Breast epithelium (tissue), 4 donors: ENCODE data around the gene MYCN. TPM values are rescaled to one million over a fixed set of nuclear protein-coding genes. Genes with fewer than 3 reads are reported as not detected.

ENCODE experiments used
- DNase-seq, 2 donors: peaks; one replicate each; pipeline ENCODE4 v3.0.0-alpha.2; 2019; ENCODE audit warnings: low spot score in 2 of 2
- H3K27ac ChIP-seq, 2 donors: fragments of 200-600 bp; sonication (generic) in 1 of 2; one replicate each; pipeline ENCODE4 v1.5.1; 2016 to 2019; ENCODE audit warnings: mild to moderate bottlenecking in 1 of 2
- H3K27me3 ChIP-seq, 2 donors: fragments of 200-600 bp; sonication (generic) in 1 of 2; one replicate each; pipeline versions ENCODE4 v1.5.1 to v1.6.0; 2017 to 2019; ENCODE audit warnings: control low read depth in 1 of 2, mild to moderate bottlenecking in 1 of 2
- H3K36me3 ChIP-seq: fragments of 200-600 bp; one replicate; pipeline ENCODE4 v1.5.1; 2019
- H3K4me1 ChIP-seq, 2 donors: fragments of 200-600 bp; sonication (generic); one replicate each; pipeline ENCODE4 v1.5.1; 2016 to 2019; ENCODE audit warnings: control low read depth in 1 of 2
- H3K4me3 ChIP-seq, 3 donors: fragments of 200-600 bp; sonication (generic); 1 replicate in 2 of 3; 2 replicates in 1 of 3; pipeline ENCODE4 v1.5.1; 2016 to 2019; ENCODE audit warnings: mild to moderate bottlenecking in 3 of 3, moderate library complexity in 2 of 3
- H3K9me3 ChIP-seq, 2 donors: fragments of 200-600 bp; sonication (generic) in 1 of 2; one replicate each; pipeline ENCODE4 v1.5.1; 2016 to 2019; ENCODE audit warnings: control low read depth in 1 of 2
- CTCF ChIP-seq, 3 donors: fragments of 450-650 bp; IDR thresholded peaks; one replicate each; pipeline ENCODE4 v1.5.1; 2016 to 2017; ENCODE audit warnings: antibody characterized with exemption in 3 of 3, mild to moderate bottlenecking in 3 of 3, moderate library complexity in 3 of 3
- POLR2A ChIP-seq: fragments of 450-650 bp; IDR thresholded peaks from one replicate; pipeline ENCODE4 v1.6.1; 2016; ENCODE audit warnings: antibody characterized with exemption, mild to moderate bottlenecking, moderate library complexity
- POLR2AphosphoS5 ChIP-seq, 3 donors: sonication (generic); formaldehyde crosslinking; IDR thresholded peaks; one replicate each; pipeline ENCODE4 v1.6.1; 2017; ENCODE audit warnings: antibody characterized with exemption in 3 of 3
- intact Hi-C: fragments of 100-400 bp; cut with DNase I; formaldehyde crosslinking; loops from one replicate; pipeline ENCODE4 v1.15.1; 2023; ENCODE audit warnings: low total_unique reads
- total RNA-seq, 3 donors: library from RNA; depleted of rRNA; stranded (reverse); fragments of >200 nt; gene quantifications; one replicate each; pipeline ENCODE4 v1.1.0, GENCODE V29; 2016

Gene MYCN
- total RNA-seq, 3 donors from 2014 or later: 0.32 to 0.98 (median 0.59) TPM

GRCh38 chr2:15993666-15994065 lies 53.3 kb downstream of the MYCN start:
- no peaks in the 10 kb centered on the region for H3K4me1 ChIP-seq
- H3K36me3 ChIP-seq: no peaks in the 10 kb centered on the region
- no peaks in the 10 kb centered on the region for H3K27me3 ChIP-seq
- H3K9me3 ChIP-seq: no peaks in the 10 kb centered on the region
- DNase-seq: no peak
- no peak overlapping the region for H3K27ac ChIP-seq
- H3K4me3 ChIP-seq: no peak overlapping the region
- TF ChIP-seq POLR2A (no peak), CTCF (IDR thresholded peaks at IDR 0.05) (no peak), POLR2AphosphoS5 (IDR thresholded peaks at IDR 0.05) (no peak)
- intact Hi-C loops: loop anchor here (1.0 kb wide), 1 partner anchor 22 kb away; no protein-coding TSS in a partner anchor

- TF ChIP-seq POLR2A (no peak), POLR2AphosphoS5 (IDR thresholded peaks at IDR 0.05) (no peak), CTCF (IDR thresholded peaks at IDR 0.05) (no peak)
These were observed 55.3 kb downstream of the MYCN start for GRCh38 chr2:15995603-15996002.

More at GRCh38 chr2:15995603-15996002, 55.3 kb downstream of the MYCN start:
- DNase-seq: no peak
- H3K9me3 ChIP-seq: no peaks in the 10 kb centered on the region
- intact Hi-C loops: no loop called here
- H3K4me3 ChIP-seq: no peak overlapping the region
- no peaks in the 10 kb centered on the region for H3K36me3 ChIP-seq
- H3K27ac ChIP-seq: no peak overlapping the region
- H3K4me1 ChIP-seq: no peaks in the 10 kb centered on the region
- H3K27me3 ChIP-seq: no peaks in the 10 kb centered on the region
